Measurements from ENCODE around the gene NAV2. TPM values are rescaled to one million over a fixed set of nuclear protein-coding genes. Genes with fewer than 3 reads are reported as not detected.

Gene NAV2, protein sequence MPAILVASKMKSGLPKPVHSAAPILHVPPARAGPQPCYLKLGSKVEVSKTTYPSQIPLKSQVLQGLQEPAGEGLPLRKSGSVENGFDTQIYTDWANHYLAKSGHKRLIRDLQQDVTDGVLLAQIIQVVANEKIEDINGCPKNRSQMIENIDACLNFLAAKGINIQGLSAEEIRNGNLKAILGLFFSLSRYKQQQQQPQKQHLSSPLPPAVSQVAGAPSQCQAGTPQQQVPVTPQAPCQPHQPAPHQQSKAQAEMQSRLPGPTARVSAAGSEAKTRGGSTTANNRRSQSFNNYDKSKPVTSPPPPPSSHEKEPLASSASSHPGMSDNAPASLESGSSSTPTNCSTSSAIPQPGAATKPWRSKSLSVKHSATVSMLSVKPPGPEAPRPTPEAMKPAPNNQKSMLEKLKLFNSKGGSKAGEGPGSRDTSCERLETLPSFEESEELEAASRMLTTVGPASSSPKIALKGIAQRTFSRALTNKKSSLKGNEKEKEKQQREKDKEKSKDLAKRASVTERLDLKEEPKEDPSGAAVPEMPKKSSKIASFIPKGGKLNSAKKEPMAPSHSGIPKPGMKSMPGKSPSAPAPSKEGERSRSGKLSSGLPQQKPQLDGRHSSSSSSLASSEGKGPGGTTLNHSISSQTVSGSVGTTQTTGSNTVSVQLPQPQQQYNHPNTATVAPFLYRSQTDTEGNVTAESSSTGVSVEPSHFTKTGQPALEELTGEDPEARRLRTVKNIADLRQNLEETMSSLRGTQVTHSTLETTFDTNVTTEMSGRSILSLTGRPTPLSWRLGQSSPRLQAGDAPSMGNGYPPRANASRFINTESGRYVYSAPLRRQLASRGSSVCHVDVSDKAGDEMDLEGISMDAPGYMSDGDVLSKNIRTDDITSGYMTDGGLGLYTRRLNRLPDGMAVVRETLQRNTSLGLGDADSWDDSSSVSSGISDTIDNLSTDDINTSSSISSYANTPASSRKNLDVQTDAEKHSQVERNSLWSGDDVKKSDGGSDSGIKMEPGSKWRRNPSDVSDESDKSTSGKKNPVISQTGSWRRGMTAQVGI (N-terminal part only)
- 10 to 100 TPM in 2 of 4 donors, 1 to 10 TPM in 2; 7.9 to 12.9 (median 10.1) TPM for total RNA-seq
- polyA plus RNA-seq = 4.4 TPM
- long read RNA-seq, donor 1, partial matches to known transcripts = 6 of 12 reads
- long read RNA-seq, donor 1, other reads (novel, unspliced or antisense) = 6 of 12 reads
- long read RNA-seq, donor 2, partial matches to known transcripts = 1 of 3 reads
- long read RNA-seq, donor 2, other reads (novel, unspliced or antisense) = 2 of 3 reads
- long read RNA-seq, donor 3, partial matches to known transcripts = 2 of 13 reads
- long read RNA-seq, donor 3, other reads (novel, unspliced or antisense) = 11 of 13 reads
- long read RNA-seq, donor 4, partial matches to known transcripts = 1 of 2 reads
- long read RNA-seq, donor 4, other reads (novel, unspliced or antisense) = 1 of 2 reads

DNA sequence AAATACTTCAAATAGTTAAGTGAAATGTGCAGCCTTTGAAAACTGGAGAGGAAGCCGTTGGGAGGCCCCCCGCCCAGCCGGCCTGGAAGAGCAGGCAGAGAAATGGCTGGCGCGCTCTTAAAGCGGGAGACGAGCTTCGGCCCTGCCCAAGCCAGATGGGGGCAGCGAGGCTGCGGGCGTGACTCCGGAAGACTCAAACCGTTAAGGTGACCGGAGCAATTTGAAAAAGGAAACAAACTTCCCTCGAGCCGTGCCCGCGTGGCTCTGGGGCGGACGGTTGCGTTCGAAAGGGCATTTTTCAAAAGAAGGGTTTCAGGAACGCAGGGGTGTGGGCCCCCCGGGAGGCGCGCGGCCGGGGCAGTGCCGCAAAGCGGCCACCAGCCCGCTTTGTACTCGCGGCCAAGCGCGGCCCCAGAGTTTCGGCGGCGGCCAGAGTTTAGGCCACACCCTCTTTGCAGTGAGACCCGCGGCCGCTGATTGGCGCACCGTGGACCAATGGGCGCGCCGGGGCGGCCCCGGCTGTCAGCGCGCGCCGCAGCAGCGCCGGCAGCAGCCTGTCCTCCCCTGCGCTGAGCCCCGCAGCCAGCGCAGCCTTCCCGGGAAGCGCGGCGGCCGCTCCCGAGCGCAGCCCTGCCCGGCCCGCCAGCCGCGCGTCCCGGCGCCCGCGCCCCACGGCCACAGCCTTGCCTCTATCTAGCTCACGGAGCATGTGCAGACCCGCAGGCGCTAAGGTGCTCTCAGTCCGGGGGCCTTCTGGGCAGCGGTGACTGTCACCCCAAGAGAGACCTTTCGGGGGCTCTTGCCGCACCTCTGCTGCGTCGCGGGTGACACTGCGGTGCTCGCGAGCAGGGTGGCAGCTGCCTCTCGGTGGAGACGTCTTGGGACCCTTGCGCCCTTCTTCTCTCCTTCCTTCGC, at the start of gene NAV2:
Gene NAV2 (plus strand): TSS at position 557 of the 915 bp plus-strand sequence. CDS start 859 bp downstream, outside the sequence.
- H3K27ac ChIP-seq (ENCODE audit: low read length) = peak within 1 kb of the TSS; percentile 80
- peak within 1 kb of the TSS; percentile 66 for H3K4me3 ChIP-seq (ENCODE audit: low read length)
- peak; percentile 94 to 97 (median 96) for DNase-seq
- peaks cover 9% of the 10 kb centered on the region for H3K4me1 ChIP-seq (ENCODE audit: control insufficient read depth, insufficient read depth, low read length)
- no peaks in the 10 kb centered on the region for H3K27me3 ChIP-seq (ENCODE audit: control insufficient read depth, insufficient read depth)
- under 1% methylated on average over 91 of the region's 91 CpGs for WGBS
- intact Hi-C loops (cut with DNase I) = loop anchor here in 2 of 4 donors (2.0 to 10.0 kb wide), 2 partner anchors 14 to 138 kb away; no protein-coding TSS in a partner anchor
- ATAC-seq = peak; percentile 98
- H3K9me3 ChIP-seq (ENCODE audit: control insufficient read depth, low read length) = no peaks in the 10 kb centered on the region

DNA sequence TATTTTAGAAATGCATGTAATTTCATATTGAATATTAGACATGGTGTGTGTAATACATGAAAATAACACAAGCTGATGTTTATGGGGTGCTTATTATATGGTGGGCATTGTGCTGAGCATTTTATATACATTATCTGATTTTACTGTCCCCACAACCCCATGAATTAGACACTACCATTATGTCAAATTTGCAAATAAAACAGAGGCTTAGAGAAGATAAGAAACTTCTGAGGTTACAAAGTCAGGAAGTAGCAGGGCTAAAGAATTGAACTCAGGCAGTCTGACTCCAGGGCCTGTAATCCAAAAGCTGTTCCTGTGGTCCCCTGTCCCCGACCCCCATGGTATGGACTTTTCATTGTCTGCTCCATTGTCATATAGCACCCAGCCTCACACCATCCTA, 49.4 kb upstream of the NAV2 start:
- H3K4me1 ChIP-seq (ENCODE audit: control insufficient read depth, insufficient read depth, low read length) = peaks cover 3% of the 10 kb centered on the region
- WGBS = 62% methylated on average over 1 of the region's 1 CpG
- H3K4me3 ChIP-seq (ENCODE audit: low read length) = no peak overlapping the region
- intact Hi-C loops (cut with DNase I) = no loop called here
- H3K27me3 ChIP-seq (ENCODE audit: control insufficient read depth, insufficient read depth) = no peaks in the 10 kb centered on the region
- no peaks in the 10 kb centered on the region for H3K9me3 ChIP-seq (ENCODE audit: control insufficient read depth, low read length)
- H3K27ac ChIP-seq (ENCODE audit: low read length) = no peak overlapping the region
- ATAC-seq (no peak), DNase-seq (no peak)

DNA sequence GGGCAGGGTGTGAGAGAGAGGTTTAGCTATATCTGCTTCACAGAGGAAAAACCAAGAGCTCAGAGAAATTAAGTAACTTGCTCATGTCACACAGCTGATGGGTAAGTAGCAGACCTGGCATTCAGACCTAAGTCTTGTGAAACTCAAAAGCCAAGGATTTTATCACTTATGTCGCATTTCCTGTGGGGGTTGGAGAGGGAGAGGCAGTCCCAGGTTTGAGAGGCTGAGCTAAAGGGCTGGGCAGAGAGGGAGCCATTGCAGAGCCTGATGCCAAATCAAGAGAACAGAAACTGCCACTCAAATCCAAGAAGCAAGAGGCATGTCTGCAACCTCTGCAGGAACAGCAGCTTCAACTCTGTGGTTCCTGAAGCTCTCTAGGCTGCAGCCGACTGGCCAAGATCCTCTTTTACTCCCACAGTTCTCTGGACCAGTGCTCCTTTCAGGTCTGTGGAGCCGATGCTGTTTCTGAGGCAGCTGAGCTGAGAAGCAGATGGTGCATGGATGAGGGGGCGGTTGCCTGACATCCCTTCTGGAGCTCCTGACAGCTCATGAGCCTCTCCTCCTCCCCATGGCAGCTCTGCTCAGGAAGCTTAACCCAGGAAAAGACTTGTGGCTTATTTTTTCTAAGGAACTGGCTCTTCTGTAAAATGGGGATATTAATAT, 47.6 kb upstream of the NAV2 start:
- 20% methylated on average over 4 of the region's 4 CpGs for WGBS
- DNase-seq = peak in 1 of 3 donors; percentile 32
- ATAC-seq = peak; percentile 55 to 79
- H3K9me3 ChIP-seq (ENCODE audit: control insufficient read depth, low read length) = no peaks in the 10 kb centered on the region
- no peak overlapping the region for H3K4me3 ChIP-seq (ENCODE audit: low read length)
- intact Hi-C loops (cut with DNase I) = no loop called here
- peak overlapping the region; percentile 1 for H3K27ac ChIP-seq (ENCODE audit: low read length)
- H3K27me3 ChIP-seq (ENCODE audit: control insufficient read depth, insufficient read depth) = no peaks in the 10 kb centered on the region
- H3K4me1 ChIP-seq (ENCODE audit: control insufficient read depth, insufficient read depth, low read length) = peaks cover 5% of the 10 kb centered on the region

DNA sequence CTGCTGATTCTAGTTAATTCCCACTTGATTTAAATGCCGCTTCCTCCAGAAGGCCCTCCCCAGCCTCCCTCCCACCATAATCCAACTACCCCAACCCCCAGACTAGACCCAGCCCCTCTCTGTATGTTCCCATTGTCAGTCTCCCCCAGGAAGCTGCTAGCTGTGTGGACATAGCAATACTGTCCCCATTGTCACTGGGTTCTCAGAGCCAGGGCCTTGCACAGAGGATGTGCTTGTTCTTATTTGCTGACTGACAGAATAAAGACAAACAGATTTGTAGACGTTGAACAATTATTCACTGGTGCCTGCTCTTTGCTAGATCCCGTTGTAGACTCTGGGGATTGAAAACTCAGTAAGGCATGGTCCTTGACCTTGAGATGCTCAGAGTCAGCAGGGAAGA, 45.7 kb upstream of the NAV2 start:
- WGBS = 80% methylated on average over 3 of the region's 3 CpGs
- H3K9me3 ChIP-seq (ENCODE audit: control insufficient read depth, low read length) = no peaks in the 10 kb centered on the region
- H3K27ac ChIP-seq (ENCODE audit: low read length) = no peak overlapping the region
- DNase-seq (no peak), ATAC-seq (no peak)
- no peak overlapping the region for H3K4me3 ChIP-seq (ENCODE audit: low read length)
- no peaks in the 10 kb centered on the region for H3K27me3 ChIP-seq (ENCODE audit: control insufficient read depth, insufficient read depth)
- peaks cover 5% of the 10 kb centered on the region for H3K4me1 ChIP-seq (ENCODE audit: control insufficient read depth, insufficient read depth, low read length)
- intact Hi-C loops (cut with DNase I) = no loop called here

DNA sequence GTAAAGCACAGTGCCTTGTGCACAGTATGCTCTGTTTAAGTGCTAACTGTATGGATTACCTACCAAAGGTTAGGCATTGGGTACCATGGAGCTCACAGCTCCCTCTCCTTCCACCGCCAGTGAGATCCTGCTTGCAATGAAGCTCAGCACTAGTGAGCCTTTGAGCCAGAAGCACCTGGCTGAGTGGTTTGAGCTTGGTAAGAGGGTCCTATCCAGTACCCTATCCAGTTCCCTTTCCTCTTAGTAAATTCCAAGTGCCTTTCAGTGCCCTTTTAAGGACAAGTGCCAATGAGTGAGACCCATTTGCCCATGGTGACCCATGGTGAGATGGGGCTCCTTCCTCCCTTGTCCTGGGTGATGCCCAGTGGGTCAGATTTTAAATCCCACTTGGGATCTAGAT, 43.1 kb upstream of the NAV2 start:
- Histone ChIP-seq H3K4me1 (ENCODE audit: control insufficient read depth, insufficient read depth, low read length) (peaks cover 15% of the 10 kb centered on the region), H3K27ac (ENCODE audit: low read length) (no peak overlapping the region), H3K27me3 (ENCODE audit: control insufficient read depth, insufficient read depth) (no peaks in the 10 kb centered on the region), H3K4me3 (ENCODE audit: low read length) (no peak overlapping the region), H3K9me3 (ENCODE audit: control insufficient read depth, low read length) (no peaks in the 10 kb centered on the region)
- 100% methylated on average over 1 of the region's 1 CpG for WGBS
- DNase-seq (no peak), ATAC-seq (no peak)
- intact Hi-C loops (cut with DNase I) = no loop called here

DNA sequence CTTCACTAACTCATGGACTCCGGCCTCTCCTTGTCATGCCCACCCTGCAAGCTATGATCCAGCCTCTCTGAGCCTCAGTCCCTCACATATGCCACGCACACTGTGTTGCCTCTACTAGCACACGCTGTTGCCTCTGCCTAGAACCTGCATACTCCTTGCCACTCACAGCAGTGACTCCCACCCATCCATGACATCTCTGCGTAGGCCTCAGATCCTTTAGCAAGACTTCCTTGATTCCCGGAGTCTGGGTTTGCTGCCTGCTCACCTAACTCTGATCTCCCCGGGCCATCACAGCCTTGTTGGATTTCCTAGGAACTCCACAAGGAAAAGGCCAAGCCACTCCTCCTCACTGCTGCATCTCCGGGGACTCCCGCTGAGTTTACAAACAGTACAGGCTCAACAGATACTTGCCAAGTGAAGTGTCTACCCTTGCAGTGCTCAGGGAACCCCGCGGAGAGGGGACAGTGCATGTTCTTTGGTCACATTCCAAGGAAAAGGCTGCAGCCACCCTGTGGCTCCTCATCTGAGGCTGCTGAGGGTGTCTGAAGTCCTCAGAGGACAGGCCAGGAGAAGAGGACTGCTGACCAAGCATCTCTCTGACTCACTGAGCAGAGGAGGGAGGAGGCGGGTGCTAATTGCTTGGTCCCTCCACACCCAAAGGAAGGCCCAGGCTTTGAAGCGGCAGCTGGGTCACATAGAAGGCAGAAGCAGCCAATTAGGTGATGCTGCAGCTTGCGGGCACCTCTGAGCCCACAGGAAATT, 42.4 kb upstream of the NAV2 start:
- Histone ChIP-seq H3K27ac (ENCODE audit: low read length) (no peak overlapping the region), H3K4me1 (ENCODE audit: control insufficient read depth, insufficient read depth, low read length) (peaks cover 15% of the 10 kb centered on the region), H3K4me3 (ENCODE audit: low read length) (no peak overlapping the region), H3K9me3 (ENCODE audit: control insufficient read depth, low read length) (no peaks in the 10 kb centered on the region), H3K27me3 (ENCODE audit: control insufficient read depth, insufficient read depth) (no peaks in the 10 kb centered on the region)
- ATAC-seq = no peak
- WGBS = 83% methylated on average over 13 of the region's 13 CpGs
- no peak for DNase-seq
- intact Hi-C loops (cut with DNase I) = loop anchor here in 1 of 4 donors (10.0 kb wide), 1 partner anchor 65 kb away; no protein-coding TSS in a partner anchor

DNA sequence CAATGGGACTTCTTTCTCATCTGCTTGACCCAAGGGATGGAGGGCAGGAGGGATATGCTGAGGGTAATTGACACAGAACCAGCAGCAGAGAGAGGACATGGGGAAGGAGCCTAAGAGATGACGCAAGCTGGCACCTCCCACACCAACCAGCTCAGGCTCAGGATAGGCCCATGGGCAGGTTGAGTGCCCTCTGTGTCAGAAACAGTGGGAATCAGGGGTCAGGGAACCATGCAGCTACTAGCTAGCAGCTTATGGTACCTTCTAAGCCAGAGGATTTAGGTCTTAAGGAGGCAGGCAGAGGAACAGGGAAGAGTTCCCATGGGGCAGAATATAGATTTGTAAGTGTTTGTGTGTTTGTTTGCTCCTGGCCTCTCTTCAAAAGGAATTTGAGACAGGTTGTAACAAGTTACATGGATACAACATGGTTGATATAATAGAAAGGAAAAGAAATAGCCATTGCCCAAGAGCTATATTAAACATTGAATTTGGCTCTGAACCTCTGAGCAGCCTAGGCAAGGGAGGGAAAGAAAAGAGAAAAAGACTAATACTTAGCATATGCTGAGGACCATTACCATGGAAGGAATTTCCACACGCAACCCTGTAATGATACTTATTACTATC, 39.9 kb upstream of the NAV2 start:
- WGBS = over 99% methylated on average over 2 of the region's 2 CpGs
- intact Hi-C loops (cut with DNase I) = loop anchor here in 1 of 4 donors (10.0 kb wide), 1 partner anchor 62 kb away; no protein-coding TSS in a partner anchor
- H3K27ac ChIP-seq (ENCODE audit: low read length) = no peak overlapping the region
- H3K4me3 ChIP-seq (ENCODE audit: low read length) = no peak overlapping the region
- H3K9me3 ChIP-seq (ENCODE audit: control insufficient read depth, low read length) = no peaks in the 10 kb centered on the region
- no peaks in the 10 kb centered on the region for H3K27me3 ChIP-seq (ENCODE audit: control insufficient read depth, insufficient read depth)
- DNase-seq = no peak
- peaks cover 26% of the 10 kb centered on the region for H3K4me1 ChIP-seq (ENCODE audit: control insufficient read depth, insufficient read depth, low read length)
- no peak for ATAC-seq

DNA sequence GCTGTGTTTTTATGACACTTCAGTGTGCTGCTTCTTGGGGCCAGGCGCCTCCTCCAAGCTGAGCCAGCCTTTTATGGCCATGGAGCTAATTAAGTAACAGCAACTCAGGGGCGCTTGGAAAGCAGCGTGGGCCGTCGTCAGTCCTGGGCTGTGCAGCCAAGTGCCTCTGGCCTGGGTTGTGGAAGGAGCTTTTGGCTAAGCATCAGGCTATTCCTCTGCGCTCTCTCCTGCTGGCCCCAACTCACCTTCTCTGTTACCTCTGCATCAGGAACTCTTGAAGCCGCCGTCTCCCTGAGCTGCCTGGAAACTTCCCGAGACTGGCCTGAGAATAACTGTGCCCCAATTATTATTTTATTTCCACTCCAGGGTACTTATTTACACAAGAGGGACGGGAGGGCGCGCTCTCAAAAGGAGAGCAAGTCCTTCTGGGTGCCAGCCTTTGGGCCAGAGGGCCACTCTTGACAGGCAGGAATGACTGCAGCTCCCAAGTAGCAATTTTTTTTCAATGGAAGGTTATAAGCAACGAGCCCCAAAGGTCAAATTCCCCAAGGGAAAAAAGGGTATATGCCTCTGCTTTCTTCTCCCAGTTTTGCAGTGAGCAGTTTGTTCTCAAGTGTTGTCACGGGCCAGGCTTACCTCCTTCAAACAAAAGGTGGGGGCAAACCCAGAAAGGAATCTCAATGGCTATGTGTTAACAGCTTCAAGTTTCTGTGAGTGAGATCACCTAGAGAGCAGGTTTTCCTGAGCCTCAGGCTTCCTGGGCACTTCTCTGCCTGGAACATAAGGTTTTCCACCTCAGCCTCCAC, 38.5 kb upstream of the NAV2 start:
- ATAC-seq (peak; percentile 81 to 92), DNase-seq (peak; percentile 84 to 93 (median 91))
- intact Hi-C loops (cut with DNase I) = loop anchor here in 1 of 4 donors (10.0 kb wide), 1 partner anchor 61 kb away; no protein-coding TSS in a partner anchor
- peaks cover 29% of the 10 kb centered on the region for H3K4me1 ChIP-seq (ENCODE audit: control insufficient read depth, insufficient read depth, low read length)
- 42% methylated on average over 14 of the region's 14 CpGs for WGBS
- H3K4me3 ChIP-seq (ENCODE audit: low read length) = no peak overlapping the region
- no peaks in the 10 kb centered on the region for H3K9me3 ChIP-seq (ENCODE audit: control insufficient read depth, low read length)
- H3K27ac ChIP-seq (ENCODE audit: low read length) = peak overlapping the region; percentile 90
- no peaks in the 10 kb centered on the region for H3K27me3 ChIP-seq (ENCODE audit: control insufficient read depth, insufficient read depth)
